ENCODE data around the gene IQUB. TPM values are rescaled to one million over a fixed set of nuclear protein-coding genes. Genes with fewer than 3 reads are reported as not detected.

IQUB gene
- total RNA-seq, 1 experiment from 2014 or later: 0.77 TPM

GRCh38 chr7:123463890-123464289 is 70.5 kb downstream of the IQUB start:
- ATAC-seq (no peak), DNase-seq (ENCODE audit: low spot score) (no peak)
- TF ChIP-seq TEAD4 (CRISPR knock-in tag; IDR thresholded peaks at IDR 0.05) (no peak), ARID4B (CRISPR knock-in tag; IDR thresholded peaks at IDR 0.05; ENCODE audit: borderline replicate concordance) (no peak), E2F4 (CRISPR knock-in tag; IDR thresholded peaks at IDR 0.05; ENCODE audit: borderline replicate concordance, low read depth) (no peak), ATF1 (CRISPR knock-in tag; IDR thresholded peaks at IDR 0.05) (no peak), MYBL2 (CRISPR knock-in tag; IDR thresholded peaks at IDR 0.05) (no peak), ZMAT4 (CRISPR knock-in tag; IDR thresholded peaks at IDR 0.05) (no peak), ZNF121 (CRISPR knock-in tag; IDR thresholded peaks at IDR 0.05) (no peak), EMX1 (CRISPR knock-in tag; IDR thresholded peaks at IDR 0.05) (no peak), SMAD4 (CRISPR knock-in tag; IDR thresholded peaks at IDR 0.05) (no peak), MAX (CRISPR knock-in tag; IDR thresholded peaks at IDR 0.05) (no peak), ZNF232 (CRISPR knock-in tag; IDR thresholded peaks at IDR 0.05) (no peak), ATF3 (CRISPR knock-in tag; conservative IDR thresholded peaks at IDR 0.05) (no peak), CDX4 (CRISPR knock-in tag; IDR thresholded peaks at IDR 0.05; ENCODE audit: borderline replicate concordance) (no peak), ZNF671 (CRISPR knock-in tag; IDR thresholded peaks at IDR 0.05) (no peak), AFF4 (CRISPR knock-in tag; IDR thresholded peaks at IDR 0.05; ENCODE audit: borderline replicate concordance) (no peak), E2F1 (CRISPR knock-in tag; IDR thresholded peaks at IDR 0.05) (no peak), TEAD1 (CRISPR knock-in tag; IDR thresholded peaks at IDR 0.05) (no peak), ZNF512 (CRISPR knock-in tag; IDR thresholded peaks at IDR 0.05; ENCODE audit: borderline replicate concordance) (no peak), KAT7 (CRISPR knock-in tag; IDR thresholded peaks at IDR 0.05; ENCODE audit: borderline replicate concordance) (no peak), ZNF423 (CRISPR knock-in tag; IDR thresholded peaks at IDR 0.05) (no peak)
- no peaks in the 10 kb centered on the region for H3K27me3 Mint-ChIP-seq (ENCODE audit: low read depth)
- H3K36me3 Mint-ChIP-seq: no peaks in the 10 kb centered on the region
- peaks cover 4% of the 10 kb centered on the region; the same call in 1 of the 2 replicates for H3K4me1 Mint-ChIP-seq
- ChIA-PET CTCF (no interaction called here), POLR2A (no interaction called here)
- peaks cover 5% of the 10 kb centered on the region; the same call in 1 of the 2 replicates for H3K9me3 Mint-ChIP-seq
- H3K27ac Mint-ChIP-seq: no peak overlapping the region
- no peak overlapping the region for H3K4me3 Mint-ChIP-seq
